HG02943 (cell line): ENCODE data around the gene IZUMO1R.
A peak's percentile ranks its signal among the peaks of the same experiment; 100 is the strongest.
"Not testable (repeated sequence)": the region's sequence is repeated elsewhere in the genome, so short reads cannot be mapped to it uniquely, and the experiment has no call there.

ENCODE experiments used
- ATAC-seq: cut with Tn5 transposase; IDR thresholded peaks from one replicate; pipeline ENCODE4 v1.9.1; 2021; ENCODE audit warnings: mild to moderate bottlenecking, low read depth, moderate library complexity; ENCODE audit not compliant: unreplicated experiment

IZUMO1R gene

DNA sequence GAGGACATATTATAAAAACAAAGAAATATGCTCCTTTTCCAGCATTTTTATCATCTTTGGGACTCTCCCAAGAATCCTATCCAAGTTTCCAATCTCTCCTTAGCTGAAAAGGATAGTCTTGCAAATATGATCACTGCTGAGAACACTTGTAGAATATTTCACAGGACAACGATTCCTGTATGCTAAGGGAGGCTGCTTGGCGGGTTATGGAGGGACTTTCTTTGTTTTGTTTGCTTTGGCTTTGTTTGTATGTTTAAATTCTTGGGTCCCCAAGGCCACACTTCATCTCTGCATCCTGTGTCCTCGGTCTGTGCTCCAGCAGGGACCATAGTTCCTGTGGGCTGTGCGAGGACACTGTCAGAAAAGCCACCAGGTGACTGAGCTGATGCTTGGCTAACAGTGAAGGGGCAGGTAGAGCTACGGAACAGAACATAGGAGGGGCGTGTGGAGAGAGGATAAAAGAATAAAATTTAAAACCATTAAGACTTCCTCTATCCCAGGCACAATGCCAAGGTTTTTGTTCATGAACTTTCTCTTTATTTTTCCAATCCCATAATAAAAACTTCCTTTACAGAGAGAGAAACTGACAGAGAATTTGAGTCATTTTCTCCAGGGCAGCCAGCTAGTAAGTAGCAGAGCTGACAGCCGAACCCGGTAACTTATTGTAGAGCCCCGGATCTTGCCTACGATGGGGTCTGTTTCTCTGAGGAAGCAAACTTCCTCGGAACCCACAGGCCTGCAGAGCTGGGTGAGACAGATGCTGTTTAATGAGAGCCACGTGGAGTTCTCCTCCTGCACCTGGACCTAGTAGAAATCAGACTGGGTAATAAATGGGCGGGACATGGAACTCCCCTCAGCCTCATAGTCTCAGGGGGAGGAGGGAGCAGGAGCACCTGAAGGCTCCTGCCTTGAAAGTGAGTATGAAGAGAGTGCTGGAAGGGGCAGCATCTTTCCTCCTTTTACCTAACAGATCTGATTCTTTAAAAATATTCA, at the start of gene IZUMO1R:
IZUMO1R (plus strand) TSS at position 615 of the 993 bp plus-strand sequence. CDS start 1,057 bp downstream, outside the sequence.
- ATAC-seq: no peak

DNA sequence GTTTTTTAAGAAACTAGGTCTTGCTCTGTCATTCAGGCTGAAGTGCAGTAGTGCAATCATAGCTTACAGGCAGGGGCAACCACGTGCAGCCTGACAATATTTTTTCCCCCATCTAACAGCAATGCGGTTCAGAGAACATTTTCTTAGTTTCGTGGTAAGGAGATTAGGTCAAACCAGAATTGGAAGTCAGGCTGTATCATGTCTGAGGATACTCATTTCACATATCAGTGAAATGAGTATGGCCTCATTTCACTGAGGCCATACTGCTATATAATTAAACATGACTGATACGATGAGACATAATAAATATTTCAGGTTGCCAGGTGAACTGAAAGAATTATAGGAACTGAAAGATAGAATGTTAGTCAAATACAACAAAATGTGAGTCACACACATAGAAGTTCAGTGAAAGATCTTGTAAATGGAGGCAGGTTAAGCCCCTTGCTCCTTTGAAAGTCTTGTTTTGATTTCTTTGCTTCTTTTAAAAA, 32.5 kb upstream of the IZUMO1R start:
- ATAC-seq: peak; percentile 64

DNA sequence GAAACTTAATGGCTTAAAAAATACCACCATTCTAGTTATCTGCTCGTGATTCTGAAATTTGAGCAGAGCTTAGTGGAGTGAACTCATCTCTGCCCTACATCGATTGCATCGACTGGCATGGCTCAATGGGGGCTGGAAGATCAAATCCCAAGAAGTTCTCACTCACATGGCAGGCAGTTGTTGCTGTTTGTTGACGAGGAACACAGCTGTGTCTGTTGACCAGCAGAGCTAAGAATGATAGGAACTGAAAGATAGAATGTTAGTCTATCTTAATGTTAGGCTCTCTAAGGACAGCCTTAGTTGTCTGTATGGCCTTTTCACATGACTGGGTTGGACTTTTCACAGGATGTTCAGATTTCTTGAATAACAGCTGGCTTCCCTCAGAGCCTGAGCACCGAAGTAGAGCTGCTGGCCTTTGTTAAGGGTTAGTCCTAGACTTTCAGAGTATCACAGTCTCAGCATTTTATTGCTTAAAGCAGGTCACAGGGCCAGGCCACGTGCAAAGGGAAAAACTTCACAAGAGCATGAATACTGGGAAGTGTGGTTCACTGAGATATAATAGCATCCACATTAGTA, 31.6 kb upstream of the IZUMO1R start:
- no peak for ATAC-seq

DNA sequence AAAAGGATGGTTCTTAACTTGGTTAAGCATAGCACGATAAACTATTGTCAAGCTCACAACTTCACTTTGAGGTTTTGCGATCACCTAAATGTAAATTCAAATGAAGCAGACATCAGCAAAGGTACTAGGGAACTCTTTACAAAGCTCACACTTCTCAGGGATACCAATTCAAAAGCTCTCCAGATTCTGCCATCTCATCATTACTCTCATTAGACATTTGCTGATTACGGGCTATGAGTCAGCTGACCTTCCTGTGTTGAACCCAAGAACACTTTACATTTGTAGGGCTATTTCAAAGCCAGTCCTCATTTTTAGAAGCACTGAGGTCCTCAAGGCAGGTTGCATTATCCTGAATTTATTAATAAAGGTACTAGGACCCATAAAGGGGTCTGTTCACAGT, 28.4 kb upstream of the IZUMO1R start:
- ATAC-seq: no peak

DNA sequence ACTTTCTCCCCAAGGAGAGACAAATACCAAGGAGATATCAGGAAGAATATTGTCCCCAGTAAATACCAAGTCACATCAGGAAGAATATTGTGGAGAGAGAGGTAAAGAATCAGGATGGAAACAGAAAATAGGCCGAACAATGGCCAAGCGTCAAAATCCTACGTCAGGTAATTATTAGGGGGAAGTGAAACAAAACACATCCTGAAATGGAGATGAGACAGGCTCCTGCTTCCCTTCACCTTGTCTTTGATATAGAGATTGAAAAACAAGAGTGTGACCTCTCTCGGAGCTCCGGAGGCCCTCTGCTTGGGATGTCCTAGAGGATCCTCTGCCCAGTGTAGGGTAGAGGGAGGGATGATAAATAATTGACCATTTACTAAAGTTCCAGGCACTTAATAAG, 27.4 kb upstream of the IZUMO1R start:
- ATAC-seq: no peak

DNA sequence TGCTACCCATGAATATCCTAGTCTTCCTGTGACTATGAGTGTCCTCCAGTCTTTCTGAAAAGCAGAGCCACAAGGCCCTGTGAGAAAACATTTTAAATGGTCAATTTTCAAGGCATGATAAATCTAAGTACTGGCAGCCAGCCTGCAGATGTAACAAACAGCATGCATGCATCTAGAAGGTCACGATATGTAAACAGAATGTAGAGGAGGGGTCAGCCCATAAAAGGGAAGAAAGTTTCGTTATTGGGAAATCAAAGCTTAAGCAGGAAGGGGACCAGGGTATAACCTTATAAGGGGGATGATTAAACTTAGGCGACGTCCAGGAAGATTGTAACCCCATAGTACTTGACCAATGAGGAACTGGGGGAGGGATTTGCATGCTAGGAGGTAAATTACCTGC, 26.2 kb upstream of the IZUMO1R start:
- not testable (repeated sequence) for ATAC-seq

DNA sequence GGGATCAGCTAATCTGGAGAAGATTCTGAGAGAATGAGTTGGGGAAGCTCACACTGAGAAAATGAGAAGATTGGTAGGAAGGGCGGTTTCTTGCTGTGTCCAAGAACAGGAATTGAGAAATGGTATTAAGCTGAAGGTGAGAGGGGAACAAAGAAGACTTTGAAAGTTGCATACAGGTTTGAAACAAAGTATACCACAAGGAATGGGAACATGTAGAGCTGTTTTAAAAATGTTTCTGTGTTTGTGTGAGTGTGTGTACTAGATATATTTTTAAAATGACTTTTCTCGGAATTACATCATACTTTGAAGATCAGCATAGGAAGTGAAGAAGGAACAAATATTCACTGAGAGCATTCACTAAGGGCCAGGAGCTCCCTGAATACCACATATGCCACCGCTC, 24.4 kb upstream of the IZUMO1R start:
- ATAC-seq: no peak

DNA sequence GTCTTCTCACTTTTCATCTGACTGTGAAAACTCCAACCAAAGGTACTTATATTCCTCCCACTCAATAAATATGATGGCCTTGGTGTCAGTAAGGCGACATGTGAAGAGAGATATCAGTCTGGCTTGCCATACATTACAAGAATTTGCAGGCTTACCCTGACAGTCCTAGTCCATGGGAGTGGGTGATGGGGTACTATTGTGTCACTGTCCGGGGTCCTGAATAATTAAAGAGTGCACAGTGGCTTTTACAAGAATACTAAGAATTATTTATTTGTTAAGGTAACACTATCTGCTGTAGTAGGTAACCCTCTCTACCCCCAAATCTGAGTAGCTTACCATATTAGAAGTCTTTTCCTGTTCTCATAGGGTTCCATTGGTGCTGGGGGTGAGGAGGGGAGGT, 23.1 kb upstream of the IZUMO1R start:
- no peak for ATAC-seq

DNA sequence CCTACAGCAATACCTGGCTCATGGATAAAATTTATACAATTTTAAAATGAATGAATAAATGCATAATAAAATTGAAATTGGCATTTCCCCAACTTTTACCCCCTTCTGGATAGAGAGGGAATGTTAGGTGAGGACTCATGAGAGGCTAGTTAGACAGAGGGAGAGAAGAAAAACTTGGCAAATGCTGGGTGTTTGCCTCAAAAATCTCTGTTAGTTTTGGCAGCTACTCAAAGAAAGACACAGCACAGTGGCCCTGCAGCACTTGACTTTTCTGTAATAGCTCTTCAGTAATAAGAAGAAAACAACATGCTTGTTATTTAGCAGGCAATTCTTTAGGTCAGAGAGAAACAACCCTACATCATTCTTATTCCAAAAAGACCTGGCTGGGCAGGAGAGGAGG, 20.7 kb upstream of the IZUMO1R start:
- ATAC-seq: no peak

DNA sequence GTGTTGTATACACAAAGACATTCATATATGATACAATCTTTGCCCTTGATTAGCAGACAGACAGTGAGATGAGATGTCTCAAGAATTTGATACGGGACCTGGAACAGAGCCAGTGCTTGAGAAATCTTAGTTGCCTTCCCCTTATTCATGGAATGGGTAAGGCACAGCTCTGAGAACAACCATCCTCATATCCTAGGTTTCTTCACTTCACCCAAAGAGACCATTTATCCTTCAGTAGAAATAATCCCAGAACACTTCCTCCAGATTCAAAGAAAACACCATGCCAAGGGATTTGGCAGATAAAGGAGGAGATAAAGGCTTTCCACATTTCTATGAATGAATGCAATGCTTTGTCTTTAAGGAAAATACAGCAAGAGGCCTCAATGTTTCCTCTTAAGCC, 8.8 kb upstream of the IZUMO1R start:
- ATAC-seq: no peak

DNA sequence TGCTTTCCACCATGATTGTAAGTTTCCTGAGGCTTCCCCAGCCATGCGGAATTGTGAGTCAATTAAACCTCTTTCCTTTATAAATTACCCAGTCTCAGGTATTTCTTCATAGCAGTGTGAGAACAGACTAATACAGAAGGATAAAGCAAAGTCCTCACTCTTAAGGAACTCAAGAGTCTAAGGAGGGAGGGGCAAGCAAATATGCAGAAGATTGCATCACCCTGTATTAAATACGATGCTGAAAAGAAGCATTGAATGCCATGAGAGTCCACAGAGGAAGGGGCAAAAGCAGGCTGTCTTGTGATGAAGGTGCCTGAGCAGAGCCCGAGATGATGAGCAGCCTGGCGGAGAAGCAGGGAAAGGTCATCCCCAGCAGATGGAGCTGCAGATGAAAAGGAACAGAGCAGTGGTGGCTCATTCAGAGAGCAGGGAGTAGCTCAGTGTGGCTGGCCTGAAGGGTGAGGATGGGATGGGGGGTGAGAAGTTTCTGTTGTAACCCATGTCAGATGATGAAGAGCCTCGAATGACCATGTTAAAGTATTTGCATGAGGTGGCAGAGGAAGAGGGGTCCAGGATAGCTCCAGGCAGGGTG, 6.3 kb upstream of the IZUMO1R start:
- ATAC-seq: no peak

DNA sequence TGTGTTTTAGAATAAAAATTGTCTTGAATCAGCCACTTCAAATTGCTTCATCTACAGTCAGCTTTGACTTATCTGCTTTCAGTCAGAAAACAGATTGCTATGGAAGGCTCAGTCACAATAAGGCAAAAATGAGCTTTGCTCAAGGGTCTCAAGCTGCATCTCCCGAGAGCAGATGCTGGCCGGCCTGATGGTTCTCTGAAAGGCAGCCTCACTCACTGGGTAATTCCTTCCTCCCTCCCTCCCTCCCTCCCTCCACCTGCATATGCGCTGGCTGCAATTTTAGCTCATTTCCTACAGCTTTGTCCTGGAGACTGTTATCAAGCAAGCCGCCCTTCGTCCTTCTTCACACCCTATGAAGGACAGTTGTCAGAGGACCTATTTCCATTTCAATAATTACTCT, 1.6 kb upstream of the IZUMO1R start:
- ATAC-seq: no peak

DNA sequence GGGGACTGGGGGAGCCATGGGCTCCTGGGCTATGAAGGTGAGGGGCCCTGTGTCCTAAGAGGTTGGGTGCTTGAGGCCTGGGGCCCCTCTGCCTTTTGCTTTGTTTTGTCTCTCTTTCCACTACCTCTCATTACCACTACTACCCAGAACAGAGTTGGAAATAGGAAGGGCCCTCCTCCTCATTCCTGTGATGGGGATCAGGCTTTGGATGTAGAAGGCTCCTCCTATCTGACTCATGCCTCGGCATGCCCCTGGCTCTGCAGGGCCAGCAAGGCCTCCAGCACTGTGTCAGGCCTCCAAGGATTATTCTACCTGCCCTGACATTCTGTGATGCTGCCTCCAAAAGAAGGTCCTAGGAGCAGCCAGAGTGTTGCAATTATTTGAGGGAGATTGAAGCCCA, 766 bp downstream of the IZUMO1R start:
- ATAC-seq: no peak

DNA sequence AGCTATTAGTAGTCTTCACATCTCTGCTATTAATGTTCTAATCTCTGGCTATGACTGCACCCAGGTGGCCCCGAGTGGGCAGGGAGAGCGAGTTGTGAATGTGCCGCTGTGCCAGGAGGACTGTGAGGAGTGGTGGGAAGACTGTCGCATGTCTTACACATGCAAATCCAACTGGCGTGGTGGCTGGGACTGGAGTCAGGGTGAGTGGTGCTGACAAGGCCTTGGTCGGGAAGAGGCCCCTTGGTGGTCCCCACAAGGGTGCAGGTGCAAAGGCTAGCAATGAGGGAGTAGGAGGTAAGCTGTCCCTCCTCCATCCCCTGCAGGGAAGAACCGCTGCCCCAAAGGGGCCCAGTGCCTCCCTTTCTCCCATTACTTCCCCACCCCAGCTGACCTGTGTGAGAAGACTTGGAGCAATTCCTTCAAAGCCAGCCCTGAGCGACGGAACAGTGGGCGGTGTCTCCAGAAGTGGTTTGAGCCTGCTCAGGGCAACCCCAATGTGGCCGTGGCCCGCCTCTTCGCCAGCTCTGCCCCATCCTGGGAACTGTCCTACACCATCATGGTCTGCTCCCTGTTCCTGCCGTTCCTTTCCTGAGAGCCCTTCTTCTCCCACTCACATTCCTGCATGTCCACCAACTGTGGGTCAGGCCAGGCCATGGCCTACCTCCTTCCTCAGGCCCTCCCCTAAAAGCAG, 2.9 kb downstream of the IZUMO1R start:
- ATAC-seq: no peak

DNA sequence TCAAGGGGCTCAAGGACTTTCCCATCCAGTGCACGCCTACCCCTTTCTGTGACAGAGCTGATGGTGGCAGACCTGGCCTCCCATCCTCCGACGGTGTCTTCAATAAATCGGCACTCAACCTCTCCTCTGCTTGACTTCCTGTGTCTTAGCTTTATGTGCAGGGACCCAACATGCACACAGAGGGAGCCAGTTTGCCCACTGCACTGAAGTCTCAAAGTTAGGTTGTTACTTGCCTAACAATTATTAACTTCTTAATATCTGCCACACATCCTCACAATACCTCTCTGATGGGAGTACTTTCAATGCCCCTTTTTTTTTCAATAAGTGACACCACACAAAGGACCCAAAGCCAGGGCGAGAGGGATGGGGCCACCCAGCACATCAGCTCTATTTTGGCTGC, 3.6 kb downstream of the IZUMO1R start:
- ATAC-seq: no peak

DNA sequence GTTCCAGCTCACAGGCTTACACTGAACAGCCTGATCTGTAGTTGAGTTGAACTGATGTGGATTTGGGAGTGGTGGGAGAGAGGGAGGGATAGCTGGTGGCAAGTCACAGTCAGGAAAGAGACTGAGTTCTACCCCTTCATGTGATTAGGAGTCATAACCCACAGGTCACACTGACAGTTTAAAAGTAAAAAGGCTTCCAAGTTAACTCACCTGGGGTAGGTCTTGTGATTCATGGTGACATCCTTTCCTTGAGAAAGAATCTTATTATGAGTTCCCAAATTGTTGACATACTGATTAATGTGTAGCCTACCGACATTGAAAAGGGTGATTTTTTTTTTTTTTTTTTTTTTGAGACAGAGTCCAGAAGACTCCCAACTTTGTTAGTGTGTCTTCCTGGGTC, 5.4 kb downstream of the IZUMO1R start:
- ATAC-seq: no peak

DNA sequence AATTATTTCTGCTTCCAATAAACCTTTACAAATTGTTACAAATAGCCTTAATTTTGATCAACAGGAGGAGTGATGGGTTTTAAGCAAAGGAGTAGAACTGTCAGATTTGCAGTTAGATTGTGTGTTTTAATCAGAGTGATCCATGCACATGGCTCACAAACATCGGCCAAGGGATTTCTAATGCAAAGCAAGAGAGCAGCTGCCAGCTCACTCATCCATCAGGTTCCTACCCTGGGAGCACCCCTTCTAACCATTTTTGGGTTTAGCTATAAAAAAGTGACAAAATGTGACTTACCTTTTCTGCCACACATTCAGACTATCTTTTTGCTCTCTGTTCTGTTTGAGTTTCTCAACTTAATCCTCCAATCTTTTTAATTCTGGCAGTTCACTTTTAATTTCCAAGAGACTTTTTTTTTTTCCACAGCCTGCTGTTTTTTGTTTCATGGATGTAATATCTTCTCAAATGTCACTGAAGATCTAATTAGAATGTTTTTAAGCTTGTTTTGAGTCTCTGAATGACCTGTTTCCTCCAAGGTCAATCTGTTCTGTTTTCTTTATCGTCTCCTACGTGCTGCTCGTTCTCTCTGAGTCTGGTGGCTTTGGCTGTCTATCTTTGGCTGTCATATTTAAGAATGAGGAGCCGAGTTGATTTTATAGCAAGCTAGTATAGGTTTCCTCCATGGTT, 6.0 kb downstream of the IZUMO1R start:
- ATAC-seq: no peak

DNA sequence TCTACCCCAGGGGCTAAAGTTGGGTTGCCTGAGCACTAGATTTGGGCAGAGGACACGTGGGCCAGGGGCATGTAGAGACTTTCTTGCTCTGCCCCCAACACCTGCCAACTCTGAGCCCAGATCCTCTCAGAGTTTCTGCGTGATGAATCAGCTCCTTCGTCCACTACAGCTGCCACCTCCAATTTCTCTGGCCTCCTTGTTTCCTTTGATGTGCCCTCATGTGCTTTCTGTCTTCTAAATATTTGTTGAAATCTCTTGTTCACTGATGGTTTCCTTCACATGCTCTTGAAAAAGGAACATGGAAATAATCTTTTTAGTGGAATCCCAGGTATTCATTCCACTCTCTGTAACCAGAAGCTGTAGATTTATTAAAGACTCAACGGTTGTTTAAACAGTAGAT, 8.0 kb downstream of the IZUMO1R start:
- ATAC-seq: no peak

DNA sequence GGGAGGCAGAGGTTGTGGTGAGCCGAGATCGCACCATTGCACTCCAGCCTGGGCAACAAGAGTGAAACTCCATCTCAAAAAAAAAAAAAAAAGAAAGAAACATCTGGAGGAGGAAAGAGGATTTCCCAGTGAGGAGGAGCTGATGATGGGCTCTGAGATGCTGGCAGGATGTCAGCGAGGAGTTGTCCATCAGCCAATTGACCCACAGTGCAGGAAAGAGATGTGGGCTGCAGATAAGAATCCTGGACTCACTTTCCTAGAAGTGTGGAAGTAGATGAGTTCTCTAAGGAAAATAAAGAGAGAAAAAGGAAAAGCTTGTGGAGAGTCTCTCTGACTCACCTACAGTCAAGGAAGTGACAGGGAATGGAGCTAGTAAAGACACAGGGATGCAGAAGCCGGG, 9.7 kb downstream of the IZUMO1R start:
- ATAC-seq: no peak

DNA sequence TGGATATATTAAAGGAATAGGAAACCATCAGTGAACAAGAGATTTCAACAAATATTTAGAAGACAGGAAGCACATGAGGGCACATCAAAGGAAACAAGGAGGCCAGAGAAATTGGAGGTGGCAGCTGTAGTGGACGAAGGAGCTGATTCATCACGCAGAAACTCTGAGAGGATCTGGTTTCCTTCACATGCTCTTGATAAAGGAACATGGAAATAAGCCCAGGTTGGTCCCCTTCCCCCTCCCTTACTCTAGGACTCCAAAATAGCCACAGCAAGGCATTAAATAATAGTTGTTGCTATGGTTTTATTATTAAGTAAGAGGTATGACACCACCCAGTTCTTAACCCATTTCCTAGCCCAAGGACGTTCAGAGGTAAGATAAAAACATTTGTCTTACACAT, 11.3 kb downstream of the IZUMO1R start:
- no peak for ATAC-seq
